Measurements from ENCODE around the gene KDM2A.

KDM2A gene

GRCh38 chr11:67118801-67119584, at the start of gene KDM2A:
Gene KDM2A, plus strand, starts transcription at chr11:67119263. Its CDS starts 2,054 bp downstream, at chr11:67121317.
- DNase-seq: peak; percentile 97

GRCh38 chr11:67071420-67072284, 47.4 kb upstream of the KDM2A start:
- peak; percentile 89 for DNase-seq

- no peak for DNase-seq
Observed at GRCh38 chr11:67072295-67072694, 46.8 kb upstream of the KDM2A start.

GRCh38 chr11:67073908-67074307, 45.2 kb upstream of the KDM2A start:
- no peak for DNase-seq

GRCh38 chr11:67076202-67076601, 42.9 kb upstream of the KDM2A start:
- no peak for DNase-seq

GRCh38 chr11:67079065-67079705, 39.9 kb upstream of the KDM2A start:
- no peak for DNase-seq

- no peak for DNase-seq
Observed at GRCh38 chr11:67082071-67082791, 36.8 kb upstream of the KDM2A start.

- DNase-seq: no peak
Observed at GRCh38 chr11:67083786-67084366, 35.2 kb upstream of the KDM2A start.

GRCh38 chr11:67085617-67086016, 33.4 kb upstream of the KDM2A start:
- no peak for DNase-seq

GRCh38 chr11:67090717-67091116, 28.3 kb upstream of the KDM2A start:
- no peak for DNase-seq

- no peak for DNase-seq
Observed at GRCh38 chr11:67095214-67095507, 23.9 kb upstream of the KDM2A start.

GRCh38 chr11:67098799-67099429, 20.1 kb upstream of the KDM2A start:
- no peak for DNase-seq

GRCh38 chr11:67099831-67100324, 19.2 kb upstream of the KDM2A start:
- no peak for DNase-seq

- DNase-seq: no peak
Observed at GRCh38 chr11:67102664-67103063, 16.4 kb upstream of the KDM2A start.

- DNase-seq: no peak
Observed at GRCh38 chr11:67105964-67106363, 13.1 kb upstream of the KDM2A start.

- no peak for DNase-seq
Observed at GRCh38 chr11:67111261-67111660, 7.8 kb upstream of the KDM2A start.

GRCh38 chr11:67113231-67113721, 5.8 kb upstream of the KDM2A start:
- no peak for DNase-seq

GRCh38 chr11:67114275-67114896, 4.7 kb upstream of the KDM2A start:
- DNase-seq: no peak

GRCh38 chr11:67116758-67117105, 2.3 kb upstream of the KDM2A start:
- no peak for DNase-seq

GRCh38 chr11:67117176-67117575, 1.9 kb upstream of the KDM2A start:
- no peak for DNase-seq

- peak; percentile 77 for DNase-seq
Observed at GRCh38 chr11:67117672-67118180, 1.3 kb upstream of the KDM2A start.

Data from activated CD8-positive, alpha-beta memory T cell treated with anti-CD3 and anti-CD28 coated beads, Interleukin-2, amount 50 U/mL, for 48 hours (primary cell).